ENCODE results near the gene CYBA. TPM values are rescaled to one million over a fixed set of nuclear protein-coding genes. Genes with fewer than 3 reads are reported as not detected.

Gene CYBA
- total and polyA plus RNA-seq, 2 of the 13 experiments (the other 11 are each of a cell fraction or from before 2014, with no cell fraction given): 196 to 250 TPM

- TF ChIP-seq KAT8 (CRISPR knock-in tag; IDR thresholded peaks at IDR 0.05) (peak; percentile 68), NR2F2 (IDR thresholded peaks at IDR 0.05; ENCODE audit: borderline replicate concordance, low read depth) (no peak; the same call in 1 of the 2 replicates), NR0B2 (CRISPR knock-in tag; IDR thresholded peaks at IDR 0.05) (peak; percentile 5), ZBTB44 (CRISPR knock-in tag; IDR thresholded peaks at IDR 0.05) (0 out of 2 replicates have a peak, but pooled peaks have one; percentile 80), MAX (IDR thresholded peaks at IDR 0.05) (peak; percentile 74), ZNF343 (CRISPR knock-in tag; IDR thresholded peaks at IDR 0.05) (peak; percentile 90; the same call in 1 of the 2 replicates), ZBTB42 (CRISPR knock-in tag; IDR thresholded peaks at IDR 0.05) (peak; percentile 78), ZNF709 (CRISPR knock-in tag; IDR thresholded peaks at IDR 0.05) (peak; percentile 93), RFX3 (CRISPR knock-in tag; IDR thresholded peaks at IDR 0.05) (no peak), ARHGAP35 (CRISPR knock-in tag; IDR thresholded peaks at IDR 0.05; ENCODE audit: borderline replicate concordance) (peak; percentile 34; the same call in 1 of the 2 replicates), MEIS1 (CRISPR knock-in tag; IDR thresholded peaks at IDR 0.05; ENCODE audit: borderline replicate concordance) (peak; percentile 81; the same call in 1 of the 2 replicates), AKAP8 (CRISPR knock-in tag; IDR thresholded peaks at IDR 0.05) (peak; percentile 88), TRAFD1 (CRISPR knock-in tag; IDR thresholded peaks at IDR 0.05; ENCODE audit: borderline replicate concordance) (no peak), ZSCAN29 (CRISPR knock-in tag; conservative IDR thresholded peaks at IDR 0.05) (peak; percentile 64), AKNA (CRISPR knock-in tag; IDR thresholded peaks at IDR 0.05; ENCODE audit: borderline replicate concordance) (no peak), U2AF1 (optimal IDR thresholded peaks at IDR 0.05; ENCODE audit: low read depth, low read length) (no peak), FOXK1 (CRISPR knock-in tag; IDR thresholded peaks at IDR 0.05; ENCODE audit: borderline replicate concordance, low read depth) (peak; percentile 81), HES4 (CRISPR knock-in tag; IDR thresholded peaks at IDR 0.05; ENCODE audit: borderline replicate concordance) (peak; percentile 98), PAWR (CRISPR knock-in tag; IDR thresholded peaks at IDR 0.05; ENCODE audit: borderline replicate concordance) (peak; percentile 97; the same call in 1 of the 2 replicates), MBD4 (IDR thresholded peaks at IDR 0.05; ENCODE audit: borderline replicate concordance, low read length) (no peak)
Observed at GRCh38 chr16:88662843-88663606, 12.2 kb upstream of the CYBA start, which contains the start of gene MVD (continued).
